Naive B cell (primary cell): Measurements from ENCODE around the gene TNNT3. TPM values are rescaled to one million over a fixed set of nuclear protein-coding genes. Genes with fewer than 3 reads are reported as not detected.

Source experiments
- ATAC-seq, 2 donors: fragments of 150-1000 bp; cut with Tn5 transposase; 2 replicates each; pipeline ENCODE4 v1.10.0; 2021; ENCODE audit warnings: low read depth in 2 of 2, mild to moderate bottlenecking in 2 of 2, moderate library complexity in 2 of 2
- DNase-seq: peaks from one replicate; pipeline ENCODE4 v3.0.0; 2022
- H3K27ac Mint-ChIP-seq, 6 donors: one replicate each; pipeline ENCODE4 v1.8.0; 2020 to 2022; ENCODE audit warnings: mild to moderate bottlenecking in 6 of 6, mixed read lengths in 6 of 6, moderate library complexity in 5 of 6, inconsistent platforms in 2 of 6
- H3K27me3 Mint-ChIP-seq, 3 donors: one replicate each; pipeline ENCODE4 v1.8.0; 2021 to 2022; ENCODE audit warnings: mixed read lengths in 3 of 3, mild to moderate bottlenecking in 1 of 3
- H3K36me3 Mint-ChIP-seq, 2 donors: one replicate each; pipeline ENCODE4 v1.8.0; 2020 to 2022; ENCODE audit warnings: mixed read lengths in 2 of 2, inconsistent platforms in 1 of 2, mild to moderate bottlenecking in 1 of 2
- H3K4me1 Mint-ChIP-seq, 3 donors: one replicate each; pipeline ENCODE4 v1.8.0; 2020 to 2022; ENCODE audit warnings: mixed read lengths in 3 of 3, inconsistent platforms in 1 of 3, mild to moderate bottlenecking in 1 of 3, moderate library complexity in 1 of 3
- H3K4me3 Mint-ChIP-seq, 8 donors: one replicate each; pipeline ENCODE4 v1.8.0; 2020 to 2022; ENCODE audit warnings: mild to moderate bottlenecking in 8 of 8, mixed read lengths in 8 of 8, moderate library complexity in 8 of 8, inconsistent platforms in 2 of 8
- H3K9me3 Mint-ChIP-seq, 7 donors: one replicate each; pipeline ENCODE4 v1.8.0; 2020 to 2022; ENCODE audit warnings: mixed read lengths in 7 of 7, mild to moderate bottlenecking in 5 of 7, inconsistent platforms in 2 of 7, moderate library complexity in 1 of 7
- polyA plus RNA-seq, 6 donors: library from polyadenylated mRNA; unstranded; fragments of 300-500 nt; fragmentation: Illumina TruSeq; gene quantifications; one replicate each; pipeline ENCODE4 v1.2.3, GENCODE V29; 2021; ENCODE audit warnings: low read depth in 6 of 6

The TNNT3 gene
- polyA plus RNA-seq, 6 donors from 2014 or later: 0.43 to 0.92 TPM; not detected in 4

DNA sequence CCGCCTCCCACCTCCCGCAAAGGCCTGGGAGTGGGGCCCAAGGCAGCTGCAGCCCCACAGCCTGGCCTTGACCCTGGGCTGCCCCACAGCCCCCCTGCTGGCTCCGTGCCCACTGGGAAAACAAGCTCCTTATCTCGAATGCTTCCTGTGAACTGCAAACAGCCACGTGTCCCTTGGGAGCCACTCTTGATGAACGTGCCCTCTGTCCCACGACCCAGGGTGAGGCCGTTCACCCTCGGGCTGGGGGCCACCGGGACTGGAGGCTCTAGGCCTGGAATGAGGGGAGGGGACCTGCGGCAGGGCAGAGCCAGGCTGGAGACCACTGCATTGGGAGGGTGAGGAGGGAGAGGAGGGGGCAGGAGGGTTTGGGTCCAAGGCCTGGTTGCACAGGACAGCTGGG, 68.7 kb downstream of the TNNT3 start:
- Mint-ChIP-seq H3K27ac (no peak overlapping the region), H3K4me1 (no peaks in the 10 kb centered on the region), H3K9me3 (no peaks in the 10 kb centered on the region), H3K36me3 (no peaks in the 10 kb centered on the region), H3K4me3 (no peak overlapping the region), H3K27me3 (peaks cover 0 to 5% (median 0%) of the 10 kb centered on the region in 3 donors)
- ATAC-seq (no peak), DNase-seq (no peak)

Other genes with a start within 250 kb of the TNNT3 start
- gene KRTAP5-6, start 222.5 kb upstream of the TNNT3 start, polyA plus RNA-seq: not detected
- gene IFITM10, start 169.1 kb upstream of the TNNT3 start, polyA plus RNA-seq: not detected
- 10 to 100 TPM; 40.6 to 59.5 (median 51.8) TPM for gene CTSD, start 155.8 kb upstream of the TNNT3 start, polyA plus RNA-seq
- not detected for gene SYT8, start 84.7 kb upstream of the TNNT3 start, polyA plus RNA-seq
- gene TNNI2, start 80.7 kb upstream of the TNNT3 start, polyA plus RNA-seq: 10 to 100 TPM in 2 of 6 donors, 1 to 10 TPM in 4; 3.9 to 12.2 (median 7.2) TPM
- 100 to 1,000 TPM; 342 to 587 (median 422) TPM for gene LSP1, start 66.6 kb upstream of the TNNT3 start, polyA plus RNA-seq
- gene PRR33, start 27.8 kb upstream of the TNNT3 start, polyA plus RNA-seq: under 1 TPM in 4 of 6 donors, not detected in 2; 0.08 to 0.44 (median 0.16) TPM
- gene MRPL23, start 27.6 kb downstream of the TNNT3 start, polyA plus RNA-seq: 10 to 100 TPM; 14.0 to 62.7 (median 34.9) TPM
- not detected for gene H19, start 78.1 kb downstream of the TNNT3 start, polyA plus RNA-seq
- gene IGF2, start 219.7 kb downstream of the TNNT3 start, polyA plus RNA-seq: not detected
- gene INS, start 241.5 kb downstream of the TNNT3 start, polyA plus RNA-seq: not detected